GM19099 (cell line): ENCODE results near the gene RUNX3.

ENCODE experiments used
- POLR2A ChIP-seq: IDR thresholded peaks from 3 replicates; pipeline ENCODE4 v1.6.1; 2011; ENCODE audit warnings: low read depth; ENCODE audit not compliant: insufficient read length; ENCODE audit errors: extremely low read depth

RUNX3 gene

DNA sequence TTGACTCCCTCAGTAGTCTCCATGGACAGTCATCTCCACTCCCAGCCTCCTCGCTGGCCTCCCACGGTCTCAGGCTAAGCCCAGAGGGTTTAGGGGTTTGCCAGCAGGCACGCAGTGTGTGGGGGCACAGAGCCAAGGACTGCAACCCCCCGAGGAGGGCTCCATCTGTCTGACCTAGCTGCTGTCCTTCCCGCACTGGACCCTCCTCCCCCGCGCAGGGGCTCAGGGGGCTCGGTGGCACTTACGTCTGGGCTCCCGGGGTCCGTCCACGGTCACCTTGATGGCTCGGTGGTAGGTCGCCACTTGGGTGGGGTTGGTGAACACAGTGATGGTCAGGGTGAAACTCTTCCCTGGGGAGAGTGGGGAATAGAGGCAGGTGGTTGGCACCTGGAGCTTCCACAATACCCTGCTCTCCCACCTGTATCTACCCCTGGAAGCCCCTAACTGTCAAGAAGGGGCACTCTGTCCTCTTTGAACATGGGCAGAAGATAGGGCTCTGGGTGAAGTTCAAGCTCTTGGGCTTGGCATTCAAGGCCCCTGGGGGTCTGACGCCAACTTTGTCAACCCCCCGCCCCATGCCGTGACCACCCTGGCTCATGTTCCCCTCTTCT lies 11.0 kb downstream of the RUNX3 start:
- no peak for TF ChIP-seq POLR2A

GRCh38 chr1:24918370-24918769 lies 11.7 kb downstream of the RUNX3 start:
- no peak for TF ChIP-seq POLR2A

DNA sequence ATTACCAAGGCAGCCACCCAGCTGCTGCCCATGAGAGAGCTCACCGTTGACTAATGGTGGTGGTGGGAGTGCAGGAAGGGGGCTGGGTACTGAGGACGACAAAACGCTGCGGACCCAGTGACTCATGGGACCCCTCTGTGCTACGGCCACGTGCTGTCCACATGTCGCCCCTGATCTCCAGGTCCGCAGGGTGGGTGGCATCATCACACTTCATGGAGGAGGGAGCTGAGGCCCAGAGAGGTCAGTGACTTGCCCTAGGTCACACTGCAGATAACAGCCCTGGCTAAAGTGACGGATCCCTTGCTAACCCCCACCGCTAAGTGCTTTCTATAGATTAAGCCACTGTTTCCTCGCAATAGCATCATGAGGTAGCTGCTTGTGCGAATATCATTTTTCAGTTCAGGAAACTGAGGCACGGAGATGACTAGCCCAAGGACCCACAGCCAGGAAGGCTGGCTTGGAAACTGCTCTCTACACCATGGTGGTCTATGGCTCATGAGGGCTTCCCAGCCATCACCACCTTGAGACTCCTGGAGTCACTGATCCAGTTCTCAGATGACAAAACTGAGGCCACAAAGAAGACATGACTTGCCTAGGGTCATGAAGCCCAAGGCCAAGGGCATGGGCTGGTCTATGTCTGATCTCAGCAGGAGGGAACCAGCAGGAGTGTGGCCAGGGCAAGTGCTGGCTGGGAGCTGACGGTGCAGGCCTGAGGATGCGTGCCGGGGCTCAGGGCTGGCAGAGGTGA lies 12.6 kb downstream of the RUNX3 start:
- TF ChIP-seq POLR2A: no peak

DNA sequence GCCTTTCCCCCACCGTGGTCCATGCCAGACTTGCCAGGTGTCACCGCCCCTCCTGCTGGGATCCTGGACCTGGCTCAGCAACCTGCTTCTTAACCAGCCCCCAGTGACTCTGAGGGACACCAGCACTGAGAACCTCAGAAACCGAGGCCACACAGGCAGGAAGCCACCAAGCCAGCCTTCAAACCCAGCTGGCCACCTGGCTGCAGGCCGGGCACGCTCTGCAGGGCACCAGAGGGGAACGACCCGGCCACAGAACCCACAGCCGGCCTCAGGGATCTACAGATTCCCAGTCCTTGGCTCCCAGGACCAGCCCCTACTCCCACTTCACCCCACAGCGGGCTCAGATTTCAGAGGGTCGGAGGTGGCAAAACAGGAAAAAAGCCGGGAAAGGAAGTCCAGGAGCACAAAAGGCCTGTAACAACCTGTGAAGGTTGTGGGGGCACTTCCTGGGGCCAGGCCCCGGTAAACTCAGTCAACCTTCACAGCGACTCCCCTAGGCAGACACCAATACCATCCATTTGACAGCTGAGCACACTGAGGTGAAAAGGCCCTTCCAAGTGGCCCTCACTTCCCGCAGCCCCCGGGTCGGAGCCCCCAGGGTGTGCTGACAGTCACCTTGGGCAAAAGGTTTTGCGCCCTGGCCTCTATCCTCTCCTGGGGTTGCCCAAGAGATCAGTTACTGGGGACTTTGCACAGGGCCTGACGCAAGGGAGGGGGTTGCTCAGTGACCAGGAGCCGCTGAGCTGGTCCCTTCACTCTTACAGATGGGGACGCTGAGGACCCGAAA lies 14.1 kb downstream of the RUNX3 start:
- no peak for TF ChIP-seq POLR2A

- TF ChIP-seq POLR2A: no peak
These were observed 15.6 kb downstream of the RUNX3 start for GRCh38 chr1:24914226-24915069.

GRCh38 chr1:24913616-24914225 lies 16.4 kb downstream of the RUNX3 start:
- no peak for TF ChIP-seq POLR2A

GRCh38 chr1:24913274-24913604 lies 16.8 kb downstream of the RUNX3 start:
- no peak for TF ChIP-seq POLR2A

DNA sequence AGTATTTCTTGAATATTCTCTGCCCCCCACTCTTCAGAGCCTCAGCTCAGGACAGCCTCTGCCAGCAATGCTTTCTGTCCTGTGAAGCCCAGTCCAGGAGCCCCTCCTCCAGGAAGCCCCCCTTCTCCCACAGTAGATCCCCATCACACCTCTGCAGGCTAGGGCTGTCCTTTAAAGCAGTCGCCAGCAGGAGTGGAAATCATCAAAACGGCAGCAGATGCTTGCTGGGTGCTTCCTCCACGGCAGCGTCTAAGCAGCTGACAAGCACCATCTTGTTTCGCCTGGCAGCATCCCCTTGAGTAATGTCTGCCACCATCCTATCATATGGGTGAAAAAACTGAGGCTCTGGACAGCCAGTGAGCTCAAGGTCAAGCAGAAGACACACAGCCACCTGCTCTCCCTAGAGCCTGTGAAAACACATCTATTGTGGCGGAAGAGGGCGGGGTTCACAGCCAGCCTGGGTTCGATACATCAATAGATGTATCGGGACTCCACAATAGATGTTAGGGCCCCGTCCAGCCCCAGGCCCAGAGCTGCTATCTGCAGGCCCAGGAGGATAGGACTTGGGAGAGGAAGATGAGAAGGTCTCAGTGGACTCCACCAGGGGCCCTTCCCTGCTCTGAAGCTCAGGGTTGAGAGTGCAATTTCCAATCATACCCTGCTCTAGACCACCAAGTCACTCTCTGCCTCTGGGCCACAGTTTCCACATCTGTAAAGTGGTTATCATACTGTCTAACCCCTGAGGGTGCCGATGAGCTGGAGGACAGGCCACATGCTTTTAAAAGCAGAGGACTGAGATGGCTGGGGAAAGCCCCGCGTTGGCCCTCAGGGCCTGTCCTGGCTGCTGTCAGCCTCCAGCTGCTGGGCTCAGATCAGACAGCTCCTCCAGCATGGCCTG lies 17.5 kb downstream of the RUNX3 start:
- TF ChIP-seq POLR2A: no peak

- TF ChIP-seq POLR2A: no peak
These were observed 18.4 kb downstream of the RUNX3 start for GRCh38 chr1:24911651-24912155.

DNA sequence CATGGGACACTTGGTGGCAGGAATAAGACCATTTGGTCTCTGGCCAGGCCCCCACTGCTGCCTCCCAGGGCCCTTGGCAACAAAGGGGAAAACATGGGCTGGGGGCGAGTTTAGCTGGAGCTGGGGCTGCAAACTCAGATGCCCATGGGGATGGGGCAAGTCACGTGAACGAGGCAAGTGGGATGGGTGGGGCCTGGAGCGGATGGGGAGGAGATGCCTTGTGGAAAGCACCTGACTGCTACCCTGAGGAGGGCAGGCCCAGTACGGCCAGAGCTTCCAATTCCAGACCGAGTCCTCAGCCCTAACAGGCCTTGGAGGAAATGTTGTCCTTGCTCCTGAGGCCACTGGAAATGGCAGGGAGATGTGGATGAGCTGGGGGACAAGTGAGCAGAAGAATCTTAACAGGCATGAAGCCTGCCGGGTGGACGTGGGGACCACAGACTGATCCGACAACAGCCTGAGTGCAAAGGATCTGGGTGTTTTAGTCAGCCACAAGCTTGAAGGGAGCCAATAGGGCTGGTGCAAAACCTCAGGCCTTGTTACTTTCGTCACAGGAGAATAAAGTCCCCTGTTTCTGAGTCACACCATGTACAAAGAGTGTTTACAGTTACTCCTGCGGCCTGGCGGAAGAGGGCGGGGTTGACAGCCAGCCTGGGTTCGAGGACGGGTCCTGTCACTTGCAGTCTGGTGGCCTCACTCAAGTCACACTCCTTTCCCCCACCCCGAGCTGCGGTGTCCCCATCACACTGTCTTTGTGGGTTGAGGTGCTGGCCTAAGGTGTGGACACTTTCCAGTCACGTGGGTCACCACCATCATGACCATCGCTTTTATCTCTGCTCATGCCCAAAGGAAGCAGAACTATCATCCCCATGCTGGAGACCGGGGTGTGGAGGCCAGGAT lies 19.1 kb downstream of the RUNX3 start:
- no peak for TF ChIP-seq POLR2A

DNA sequence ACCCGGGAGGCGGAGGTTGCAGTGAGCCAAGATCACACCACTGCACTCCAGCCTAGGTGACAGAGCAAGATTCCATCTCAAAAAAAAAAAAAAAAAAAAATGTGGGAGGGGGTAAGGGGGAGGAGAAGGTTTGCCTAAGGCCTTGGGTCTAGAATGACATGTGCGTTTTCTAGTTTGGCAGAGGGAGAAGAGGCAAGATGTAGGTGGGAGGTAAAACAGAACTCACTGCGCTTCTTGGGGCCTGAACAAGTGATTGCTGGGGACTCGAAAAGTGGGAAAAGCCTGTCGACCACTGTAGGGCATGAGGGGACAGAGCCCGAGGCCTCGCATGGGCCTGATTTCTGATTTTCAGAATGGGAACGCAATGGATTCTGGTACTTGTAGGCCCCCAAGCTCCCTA lies 19.9 kb downstream of the RUNX3 start:
- no peak for TF ChIP-seq POLR2A

DNA sequence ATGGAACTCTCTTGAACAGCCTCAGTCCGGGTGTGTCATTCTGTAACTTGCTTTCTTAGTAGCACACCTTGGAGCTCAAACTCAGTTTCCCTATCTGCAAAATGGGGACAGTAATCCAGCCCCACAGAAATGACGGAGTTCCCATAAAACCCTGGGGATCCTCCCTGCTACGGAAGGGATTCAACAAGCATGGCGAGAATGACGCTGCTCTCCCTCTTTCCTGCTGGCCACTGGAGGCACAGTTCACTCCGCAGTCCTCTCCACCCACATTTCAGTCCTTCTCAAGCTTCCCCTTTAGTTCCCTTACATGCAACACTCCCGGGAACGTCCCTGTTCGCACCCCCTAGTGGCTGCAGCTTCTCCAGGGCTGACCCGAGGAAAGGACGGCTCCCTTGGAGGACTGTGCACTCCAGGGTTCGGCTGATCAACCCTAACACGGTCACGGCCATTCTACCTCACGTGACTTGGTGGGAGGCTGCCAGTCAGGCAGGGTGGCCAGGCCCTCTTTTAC lies 20.6 kb downstream of the RUNX3 start:
- TF ChIP-seq POLR2A: no peak
